GM19025 (cell line): ENCODE data around the gene TNS1.

Experiments
- ATAC-seq: cut with Tn5 transposase; IDR thresholded peaks from one replicate; pipeline ENCODE4 v1.9.1; 2021; ENCODE audit warnings: mild to moderate bottlenecking, low read depth, moderate library complexity; ENCODE audit not compliant: unreplicated experiment

TNS1 gene

DNA sequence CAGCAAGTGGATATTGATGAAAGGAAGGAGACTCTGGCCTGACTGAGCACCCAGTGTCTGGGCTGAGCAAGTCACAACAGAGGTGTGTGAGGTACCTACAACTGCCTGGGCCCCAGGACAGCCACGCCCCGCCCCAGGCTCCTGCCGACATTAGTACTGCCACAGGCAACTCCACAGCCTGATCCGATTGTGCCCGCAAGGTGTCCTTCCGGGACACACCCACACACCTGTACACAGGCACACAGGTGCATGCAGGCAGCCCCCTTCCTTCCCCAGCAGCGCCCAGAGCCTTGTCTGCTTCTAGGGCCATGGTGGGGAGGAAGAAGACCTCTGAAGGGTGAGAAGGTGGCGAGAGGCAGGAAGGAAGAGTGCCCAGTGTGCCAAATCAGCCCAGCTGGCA, 83.6 kb downstream of the TNS1 start:
- no peak for ATAC-seq

DNA sequence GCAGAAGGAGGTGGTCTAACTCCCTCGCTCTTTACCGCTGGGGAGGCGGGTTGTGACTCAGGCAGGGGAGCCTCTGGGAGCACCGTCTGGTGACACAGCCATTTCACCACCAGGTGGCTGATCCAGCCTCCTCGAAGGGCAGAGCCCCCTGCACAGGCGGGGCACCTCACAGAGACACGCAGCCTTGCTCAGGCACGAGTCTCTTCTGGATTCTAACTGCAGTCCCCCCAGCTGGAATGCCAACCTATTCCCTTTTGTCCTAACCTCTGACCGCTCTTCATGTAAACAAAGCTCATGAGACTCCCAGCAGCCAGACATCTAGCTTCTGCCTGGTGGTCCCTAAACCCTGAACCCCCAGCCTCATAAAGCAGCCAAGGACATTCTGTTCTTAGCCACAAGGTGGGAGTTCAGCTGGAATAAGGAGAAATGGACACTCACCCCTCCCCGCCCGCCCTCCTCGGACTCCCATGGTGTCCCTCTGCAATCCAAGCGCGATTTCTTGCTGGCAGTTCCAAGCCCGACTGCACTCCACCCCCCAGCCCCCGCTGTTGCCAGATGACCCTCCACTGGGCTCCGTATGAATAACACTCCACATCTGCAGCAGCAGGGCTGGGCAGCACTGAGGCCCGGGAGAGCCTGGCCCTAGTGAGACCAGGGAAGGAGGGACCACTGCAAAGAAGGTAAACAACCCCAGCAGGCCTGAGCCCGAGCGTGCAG, 84.3 kb downstream of the TNS1 start:
- no peak for ATAC-seq

DNA sequence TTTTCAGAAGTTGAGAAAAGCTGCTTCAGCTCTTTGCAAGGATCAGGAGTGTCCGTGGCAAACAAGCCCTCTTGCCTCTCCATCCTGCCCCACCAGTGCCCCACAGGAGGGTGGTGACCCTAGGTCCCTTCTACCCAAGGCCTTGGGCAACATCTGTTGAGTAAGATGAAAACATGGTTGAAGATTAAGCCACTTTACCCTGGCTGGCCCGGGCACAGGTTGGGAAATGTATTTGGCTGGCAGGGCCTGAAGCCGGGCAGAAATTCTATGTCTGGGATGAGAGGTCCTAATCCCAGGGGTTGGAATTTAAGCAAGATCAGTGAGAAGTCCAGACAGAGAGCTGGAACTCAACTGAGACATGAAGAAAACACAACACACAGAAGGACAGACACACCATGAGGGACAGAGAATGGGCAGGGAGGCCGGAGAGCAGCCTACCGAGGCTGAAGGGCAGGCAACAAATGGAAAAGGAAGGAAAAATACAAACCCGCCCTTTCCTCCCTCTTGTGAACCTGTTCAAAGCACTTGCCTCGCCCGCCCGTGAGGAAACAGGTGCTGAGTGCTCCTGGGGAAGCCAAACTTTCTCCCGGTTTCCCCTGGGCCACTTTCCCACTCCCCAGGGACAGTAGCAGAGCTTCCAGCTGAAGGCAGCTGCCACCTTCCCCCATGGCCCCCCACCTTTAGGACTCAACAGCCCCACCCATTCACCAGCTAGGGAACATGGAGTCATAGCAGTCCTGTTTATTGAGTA, 86.1 kb downstream of the TNS1 start:
- ATAC-seq = no peak

DNA sequence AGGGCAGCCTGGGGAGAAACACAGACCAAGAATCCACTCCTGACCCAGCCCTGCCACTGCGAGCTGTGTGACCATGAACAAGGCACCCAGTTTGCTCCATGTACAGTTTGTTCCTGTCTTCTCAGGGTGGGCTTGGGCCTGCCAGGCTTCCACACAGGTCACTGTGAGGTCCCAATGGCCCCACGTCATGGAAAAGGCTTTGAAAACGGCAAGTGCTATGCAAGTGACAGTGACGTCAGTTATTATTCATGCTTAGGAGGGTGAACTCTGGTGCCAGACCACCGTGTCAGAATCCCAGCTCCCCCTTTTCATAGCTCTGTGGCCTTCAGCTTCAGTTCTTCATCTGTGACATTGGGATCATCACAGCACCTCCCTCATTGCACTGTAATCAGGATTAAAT, 87.1 kb downstream of the TNS1 start:
- no peak for ATAC-seq

DNA sequence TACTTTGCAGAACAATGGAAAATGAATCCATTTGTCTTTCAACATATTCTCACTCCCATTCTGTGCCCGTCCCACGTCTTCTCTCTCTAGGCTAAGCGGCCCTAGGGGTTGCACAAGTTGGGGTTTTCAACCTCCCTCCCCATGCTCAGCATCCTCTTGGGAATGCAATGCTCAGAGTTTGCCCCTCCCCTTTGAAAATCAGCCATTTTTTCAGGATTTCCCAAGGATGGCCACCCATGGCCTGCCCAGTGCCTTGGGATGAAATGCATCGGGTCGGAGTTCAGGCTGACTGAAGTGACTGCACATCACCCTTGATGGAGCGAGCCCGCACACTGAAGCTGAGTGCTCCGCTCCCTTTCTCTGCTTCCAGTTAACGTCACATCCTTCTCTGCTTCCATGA, 87.9 kb downstream of the TNS1 start:
- ATAC-seq = no peak

DNA sequence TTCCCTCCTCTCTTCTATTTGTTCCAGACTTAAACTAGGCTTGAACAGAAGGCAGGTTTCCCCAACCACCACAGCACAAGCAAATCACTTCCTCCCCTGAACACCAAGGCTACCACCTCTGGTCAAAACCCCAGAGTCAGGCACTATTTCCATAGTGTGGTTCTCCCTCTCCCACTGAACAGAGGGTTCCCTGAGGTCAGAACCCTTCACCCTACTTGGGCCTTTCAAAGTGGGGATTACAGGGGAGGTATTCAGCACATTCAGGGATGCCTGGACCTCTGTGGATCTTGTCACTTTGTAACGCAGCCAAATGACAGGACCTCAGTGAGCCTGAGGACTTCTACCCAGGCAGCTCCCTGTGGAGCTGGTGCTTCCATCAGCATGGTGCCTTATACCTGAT, 88.7 kb downstream of the TNS1 start:
- ATAC-seq = no peak

DNA sequence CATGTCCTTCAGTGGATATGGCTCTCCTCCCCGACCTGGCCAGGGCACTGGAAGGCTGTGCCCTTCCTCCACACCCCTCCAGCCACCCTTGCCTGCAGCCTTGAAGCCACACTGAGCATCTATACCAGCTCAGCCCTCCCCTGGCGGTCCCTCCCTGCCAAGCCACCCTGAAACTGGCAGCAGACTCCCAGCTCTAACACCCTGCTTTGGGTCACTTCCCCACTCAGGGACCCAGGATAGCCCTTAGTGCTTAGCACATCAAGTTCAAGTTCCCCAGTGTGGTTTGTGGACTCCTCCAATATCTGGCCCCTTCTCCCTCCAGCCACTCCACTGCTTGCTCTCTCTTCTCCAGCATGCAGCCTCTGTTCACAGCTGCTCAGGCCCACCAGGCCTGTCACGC, 89.4 kb downstream of the TNS1 start:
- no peak for ATAC-seq

DNA sequence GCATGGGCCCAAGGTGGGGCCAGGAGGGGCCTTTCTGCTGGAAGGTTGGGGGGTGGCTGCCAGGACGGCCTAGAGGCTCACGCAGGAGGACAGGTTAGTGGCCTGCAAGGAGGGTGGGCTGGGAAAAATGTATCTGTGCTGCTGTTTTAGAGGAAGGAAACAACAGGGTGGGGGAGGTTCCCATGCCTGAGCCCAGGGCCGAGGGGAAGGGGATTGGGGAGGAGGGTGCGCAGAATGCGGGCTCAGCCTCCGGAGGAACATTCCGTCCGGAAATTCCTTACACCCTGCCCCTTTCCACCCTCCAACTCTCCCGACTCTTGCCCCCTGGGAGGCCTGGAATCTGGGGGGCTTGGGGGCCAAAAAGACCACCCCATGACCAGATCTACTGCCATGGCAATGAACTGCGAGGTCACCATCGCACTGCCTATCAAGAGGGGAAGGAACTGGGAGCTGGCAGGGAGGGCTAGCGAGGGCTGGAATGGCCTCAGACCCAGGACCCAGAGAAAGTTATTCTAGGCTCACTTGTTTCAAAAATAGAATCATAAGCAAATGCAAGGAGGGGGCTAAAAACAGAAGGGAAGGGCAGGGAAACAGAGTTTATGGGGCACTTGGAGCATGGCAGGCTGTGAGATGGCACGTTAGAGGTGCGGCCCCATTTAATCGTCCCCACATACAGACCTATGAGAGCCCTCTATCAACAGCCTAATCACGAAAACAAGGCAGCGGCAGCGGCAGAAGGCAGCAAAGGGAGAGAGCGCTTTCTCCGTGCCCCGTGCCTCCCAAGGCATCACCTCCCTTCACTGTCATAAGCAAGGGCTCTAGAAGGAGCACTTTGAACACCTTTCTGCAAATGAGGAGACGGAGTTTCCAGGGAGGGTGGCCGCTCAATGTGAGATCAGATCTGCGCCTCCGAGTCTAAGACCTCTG, 90.4 kb downstream of the TNS1 start:
- ATAC-seq = no peak

DNA sequence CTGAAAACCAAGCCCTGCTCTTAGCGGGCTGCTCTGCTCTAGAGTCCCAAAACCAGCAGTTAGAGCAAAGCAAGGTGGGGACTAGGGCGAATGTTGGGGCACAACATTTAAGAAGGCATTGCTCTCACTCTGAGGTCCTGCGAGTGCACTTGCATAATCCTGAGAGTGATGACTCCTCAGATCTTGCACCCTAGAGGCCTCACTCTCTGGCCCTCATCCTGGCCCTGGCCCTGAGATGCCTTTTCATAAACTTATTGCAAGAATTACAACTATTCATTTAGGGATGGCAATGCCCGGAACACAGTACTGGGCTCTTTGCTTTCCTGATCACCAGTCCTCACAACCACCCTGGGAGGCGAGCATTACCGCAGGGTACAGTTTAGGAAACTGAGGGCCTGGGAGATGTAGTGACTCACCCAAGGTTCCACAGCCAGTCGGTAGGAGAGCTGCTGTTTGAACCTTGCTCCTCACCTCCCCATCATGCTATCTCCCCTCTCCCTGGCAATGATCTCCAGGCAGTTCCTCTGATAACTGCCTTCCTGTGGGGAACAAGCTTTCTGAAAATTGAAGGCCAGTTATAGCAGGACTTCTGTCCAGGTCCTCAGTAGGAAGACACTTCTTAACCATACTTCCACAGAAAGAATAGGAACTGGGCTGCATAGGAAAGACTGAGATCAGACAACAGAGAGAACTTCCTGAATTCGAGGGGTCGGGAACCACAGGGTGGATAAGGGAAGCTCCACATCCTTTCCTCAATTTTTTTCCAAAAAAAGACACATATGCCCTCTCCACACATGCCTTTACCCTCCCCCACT, 91.3 kb downstream of the TNS1 start:
- ATAC-seq = no peak

DNA sequence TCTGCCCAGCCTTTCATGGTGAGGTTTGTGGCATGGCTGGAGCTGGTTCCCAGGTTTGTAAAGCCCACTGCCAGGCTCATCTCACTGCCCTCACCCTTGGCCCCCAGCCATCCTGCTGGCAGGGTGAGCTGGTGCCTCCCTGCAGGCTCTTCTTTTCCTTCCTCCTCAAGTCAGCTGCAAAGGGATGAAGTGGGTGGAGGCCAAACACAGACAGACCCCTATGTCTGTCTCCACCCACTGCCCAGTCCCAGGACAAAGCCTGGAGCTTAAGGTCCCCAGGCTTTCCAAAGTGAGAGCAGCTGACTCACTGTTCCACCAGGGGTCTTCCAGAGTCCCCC, 92.0 kb downstream of the TNS1 start:
- no peak for ATAC-seq

DNA sequence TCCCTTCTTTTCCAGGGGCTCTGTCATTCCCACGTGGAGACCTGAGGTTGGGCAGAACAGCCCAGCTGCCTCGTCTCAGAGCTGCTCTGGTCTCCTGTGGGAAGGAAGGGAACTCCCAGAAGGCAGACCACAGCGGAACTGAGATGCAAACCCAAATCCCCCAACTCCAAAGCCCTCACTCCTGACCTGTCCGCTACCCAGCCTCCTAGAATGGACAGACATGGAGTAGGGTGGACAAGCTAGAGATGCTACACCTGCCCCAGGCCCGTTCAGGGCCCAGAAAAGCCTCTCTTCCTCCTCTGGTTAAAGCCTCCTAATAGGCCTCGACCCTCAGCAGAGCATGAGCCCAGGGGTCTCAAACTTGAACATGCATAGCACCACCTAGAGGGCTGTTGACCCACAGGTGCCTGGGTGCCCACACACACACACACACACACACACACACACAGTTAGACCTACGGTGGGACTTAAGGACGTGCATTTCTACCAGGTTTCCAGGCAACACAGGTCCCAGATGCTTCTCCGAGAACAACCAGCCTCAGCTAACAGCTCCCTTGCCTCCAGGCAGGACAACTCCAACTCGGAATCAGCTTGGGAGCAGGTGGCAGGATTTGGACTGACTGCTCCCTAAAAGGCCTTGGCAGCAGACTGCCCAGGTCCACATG, 93.5 kb downstream of the TNS1 start:
- ATAC-seq = no peak

DNA sequence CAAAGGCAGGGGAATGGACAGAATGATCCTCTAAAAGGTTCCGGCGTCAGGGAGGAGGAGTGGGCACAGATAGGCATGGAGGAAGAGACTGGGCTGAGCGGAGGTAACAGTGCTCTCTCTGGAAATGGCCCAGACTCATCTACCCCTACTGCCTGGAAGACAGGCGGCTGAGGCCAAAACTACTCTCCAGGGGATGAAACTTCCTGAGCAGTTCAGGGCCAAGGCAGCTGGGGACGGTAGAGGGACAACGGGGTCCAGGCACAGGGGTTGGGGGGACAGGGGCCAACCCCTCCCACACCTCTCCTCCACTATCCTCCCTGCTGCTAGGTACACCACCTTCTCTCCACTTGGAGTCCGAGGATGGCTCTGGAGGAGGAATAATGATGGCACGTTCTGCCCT, 94.3 kb downstream of the TNS1 start:
- no peak for ATAC-seq

DNA sequence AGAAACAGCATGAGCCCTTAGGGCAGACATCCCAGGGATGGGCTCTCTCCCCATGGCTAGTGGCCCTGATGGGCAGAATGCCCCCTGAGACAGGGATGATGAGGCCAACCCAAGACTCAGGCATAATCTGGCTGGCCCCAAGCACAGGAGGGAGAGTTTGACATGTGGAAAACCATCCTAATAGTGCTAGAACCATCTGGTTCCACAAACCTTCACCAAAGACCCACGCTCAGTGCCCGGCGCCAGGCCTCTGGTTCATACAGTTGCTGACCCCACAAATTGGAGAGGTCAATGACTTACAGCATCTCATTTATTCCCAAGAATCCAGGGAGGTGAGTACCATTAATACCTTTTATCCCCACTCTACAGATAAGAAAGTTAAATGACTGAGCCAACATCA, 95.5 kb downstream of the TNS1 start:
- no peak for ATAC-seq

DNA sequence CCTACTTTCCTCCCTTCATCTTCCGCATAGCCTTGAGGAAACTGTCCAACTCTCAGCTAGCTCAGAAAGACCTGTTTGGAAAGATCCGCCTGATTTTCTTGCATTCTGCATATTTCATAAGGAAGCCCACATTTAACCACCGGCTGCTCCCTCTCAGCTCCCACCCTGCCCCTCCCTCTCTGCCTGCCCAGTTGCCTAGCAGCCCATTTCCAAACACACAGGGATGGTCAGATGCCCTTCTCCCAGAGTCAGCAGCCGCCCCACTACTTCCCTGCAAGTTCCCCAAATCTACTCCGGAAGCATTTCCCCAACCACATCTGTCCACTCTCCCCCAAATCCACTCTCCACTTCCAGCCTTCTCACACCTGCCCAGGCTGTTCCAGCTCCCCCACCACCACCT, 96.0 kb downstream of the TNS1 start:
- no peak for ATAC-seq

DNA sequence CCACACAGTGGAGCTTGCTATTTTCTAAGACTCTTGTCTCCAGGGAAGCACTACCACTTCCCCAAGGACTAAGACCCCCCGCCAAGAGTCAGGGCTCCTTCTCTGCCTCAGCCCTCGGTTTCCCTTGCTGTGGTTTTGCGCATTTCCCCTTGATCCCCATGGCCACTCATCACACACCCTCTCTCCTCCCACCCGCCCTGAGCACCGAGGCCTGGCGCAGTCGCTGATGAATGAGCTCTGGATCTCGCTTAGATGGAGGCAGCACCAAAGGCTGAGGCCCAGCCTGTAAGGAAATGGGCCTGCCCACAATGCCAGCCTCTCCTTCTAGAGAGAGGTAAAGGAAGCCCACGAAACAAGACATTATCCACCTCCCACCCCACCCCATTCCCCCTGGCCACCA, 96.9 kb downstream of the TNS1 start:
- ATAC-seq = no peak

DNA sequence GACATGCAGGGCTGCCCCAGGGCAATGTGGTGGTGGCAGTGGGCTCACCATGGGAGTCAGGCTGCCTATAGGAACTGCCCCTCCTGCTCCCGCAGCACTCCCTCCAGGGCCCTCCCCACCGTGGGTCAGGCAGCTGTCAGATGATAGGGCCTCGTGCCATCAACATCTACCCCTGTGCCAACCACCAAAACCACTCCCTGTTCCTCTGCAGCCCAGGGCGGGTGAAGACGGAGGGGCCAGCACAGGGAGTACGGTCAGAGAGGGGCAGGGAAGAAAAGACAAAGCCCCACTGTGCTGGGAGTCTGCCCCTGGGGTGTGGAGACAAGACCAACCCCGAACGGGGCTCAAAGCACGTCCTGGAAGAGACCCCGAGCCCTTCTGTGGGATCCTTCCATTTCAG, 97.4 kb downstream of the TNS1 start:
- ATAC-seq = no peak

DNA sequence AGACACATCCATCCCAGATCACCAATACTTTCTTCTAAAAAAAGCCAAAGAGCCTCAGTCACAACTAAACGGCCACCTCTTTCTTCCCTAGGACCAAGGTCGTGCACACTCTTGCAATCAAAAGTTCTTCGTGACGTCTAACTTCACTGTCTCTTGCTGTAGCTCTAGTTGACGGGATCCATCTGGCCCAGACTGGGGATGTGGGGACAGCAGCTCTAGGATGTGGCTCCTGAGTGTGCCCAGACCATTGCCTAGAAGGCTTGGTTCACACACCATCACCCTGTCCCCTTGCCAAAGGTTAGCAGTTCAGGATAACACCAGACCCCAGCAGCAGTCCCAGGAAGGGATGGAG, 98.2 kb downstream of the TNS1 start:
- ATAC-seq = no peak

DNA sequence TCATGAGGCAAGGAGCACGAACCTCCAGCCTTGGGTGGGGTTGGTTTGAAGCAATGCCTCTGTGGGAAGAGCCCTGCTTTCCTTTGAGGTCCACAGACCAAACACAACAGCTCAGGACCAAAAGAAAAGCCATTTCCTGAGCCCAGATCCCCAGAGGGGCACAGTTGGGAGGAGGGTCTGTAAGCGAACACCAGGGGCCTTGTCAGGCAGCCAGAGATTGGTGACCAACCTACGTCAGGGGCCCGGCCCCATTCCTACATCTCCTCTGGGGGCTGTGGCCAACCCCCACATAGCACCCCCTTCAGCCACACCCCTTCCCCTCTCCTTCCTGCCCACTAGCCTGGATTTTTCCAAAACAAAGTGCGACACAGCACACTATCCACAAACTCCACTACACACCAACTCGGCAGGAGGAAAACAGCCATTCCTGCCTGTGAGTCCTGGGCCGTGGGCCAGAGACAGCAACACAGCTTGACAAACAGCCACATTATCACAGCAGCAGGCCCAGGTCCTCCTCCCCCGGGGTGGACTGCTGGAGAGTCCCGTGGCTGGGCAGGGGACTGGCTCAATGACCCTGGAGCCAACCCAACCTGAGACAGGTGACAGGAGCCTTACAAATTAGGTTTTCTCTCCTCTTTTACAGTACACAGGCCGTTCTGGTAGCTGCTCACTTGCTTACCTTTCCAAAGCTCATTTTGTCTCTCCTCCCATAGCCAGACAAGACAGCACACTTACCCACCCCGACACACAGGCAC, 98.8 kb downstream of the TNS1 start:
- no peak for ATAC-seq

DNA sequence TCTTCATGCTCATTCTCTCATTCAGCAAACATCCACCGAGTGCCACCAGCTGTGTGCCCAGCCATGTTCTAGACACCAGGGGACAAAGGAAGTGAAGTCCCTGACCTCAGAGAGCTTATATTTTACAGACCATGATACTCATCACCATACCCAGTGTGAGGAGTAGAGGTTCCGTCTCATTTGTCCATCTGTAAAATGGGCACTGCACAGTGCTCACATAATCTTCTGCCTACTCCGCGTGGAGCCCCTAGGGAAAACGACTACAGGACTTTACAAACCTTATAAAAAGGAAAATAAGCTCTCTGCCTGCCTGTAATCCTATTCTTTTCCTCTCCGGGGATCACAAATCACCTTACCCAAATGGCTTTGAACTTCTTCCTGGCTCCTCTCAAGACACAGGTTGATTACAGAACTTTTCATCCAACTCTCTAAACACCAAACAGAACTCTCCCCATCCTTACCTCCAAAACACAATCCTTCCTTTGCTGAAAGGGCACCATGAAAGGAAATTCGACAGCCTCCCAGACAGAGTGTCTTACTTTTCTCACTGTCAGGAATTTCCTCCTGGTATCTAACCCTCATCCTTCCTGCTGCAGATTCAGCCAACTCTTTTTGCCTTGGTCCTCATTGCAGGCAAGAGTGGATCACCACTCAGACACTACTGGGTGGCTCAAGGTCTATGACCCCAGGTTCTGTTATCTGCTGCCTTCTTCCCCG, 99.5 kb downstream of the TNS1 start:
- no peak for ATAC-seq
